ENCODE results near the gene ASPRV1. TPM values are rescaled to one million over a fixed set of nuclear protein-coding genes. Genes with fewer than 3 reads are reported as not detected.
"Not testable (repeated sequence)": the region's sequence is repeated elsewhere in the genome, so short reads cannot be mapped to it uniquely, and the experiment has no call there.

Gene ASPRV1
- total RNA-seq, 1 donor from 2014 or later: 0.26 TPM

GRCh38 chr2:70006447-70006784 lies 45.0 kb upstream of the ASPRV1 start:
- Histone ChIP-seq H3K4me3 (ENCODE audit: low read depth, low read length) (no peak overlapping the region), H3K36me3 (ENCODE audit: control insufficient read depth, insufficient read depth, low read length) (no peaks in the 10 kb centered on the region), H3K27me3 (ENCODE audit: control insufficient read depth, insufficient read depth, low read length) (no peaks in the 10 kb centered on the region)
- FAIRE-seq: no peak
- no peak for TF ChIP-seq CTCF (IDR thresholded peaks at IDR 0.05; ENCODE audit: insufficient read depth, low read length, severe bottlenecking)
- DNase-seq (ENCODE audit: low read depth): no peak

- FAIRE-seq: no peak
Observed at GRCh38 chr2:70005752-70006446, 44.5 kb upstream of the ASPRV1 start.

GRCh38 chr2:70005216-70005615 lies 43.8 kb upstream of the ASPRV1 start:
- DNase-seq (ENCODE audit: low read depth): no peak

More at GRCh38 chr2:70005752-70006446, 44.5 kb upstream of the ASPRV1 start:
- TF ChIP-seq CTCF (IDR thresholded peaks at IDR 0.05; ENCODE audit: insufficient read depth, low read length, severe bottlenecking): no peak
- no peak for DNase-seq (ENCODE audit: low read depth)
- Histone ChIP-seq H3K36me3 (ENCODE audit: control insufficient read depth, insufficient read depth, low read length) (no peaks in the 10 kb centered on the region), H3K4me3 (ENCODE audit: low read depth, low read length) (no peak overlapping the region), H3K27me3 (ENCODE audit: control insufficient read depth, insufficient read depth, low read length) (no peaks in the 10 kb centered on the region)

GRCh38 chr2:70003093-70003830 lies 41.8 kb upstream of the ASPRV1 start:
- DNase-seq (ENCODE audit: low read depth) (no peak), FAIRE-seq (no peak)
- no peak for TF ChIP-seq CTCF (IDR thresholded peaks at IDR 0.05; ENCODE audit: insufficient read depth, low read length, severe bottlenecking)
- Histone ChIP-seq H3K36me3 (ENCODE audit: control insufficient read depth, insufficient read depth, low read length) (no peaks in the 10 kb centered on the region), H3K27me3 (ENCODE audit: control insufficient read depth, insufficient read depth, low read length) (no peaks in the 10 kb centered on the region), H3K4me3 (ENCODE audit: low read depth, low read length) (no peak overlapping the region)

More at GRCh38 chr2:70005216-70005615, 43.8 kb upstream of the ASPRV1 start:
- no peak for TF ChIP-seq CTCF (IDR thresholded peaks at IDR 0.05; ENCODE audit: insufficient read depth, low read length, severe bottlenecking)
- Histone ChIP-seq H3K36me3 (ENCODE audit: control insufficient read depth, insufficient read depth, low read length) (no peaks in the 10 kb centered on the region), H3K27me3 (ENCODE audit: control insufficient read depth, insufficient read depth, low read length) (no peaks in the 10 kb centered on the region), H3K4me3 (ENCODE audit: low read depth, low read length) (no peak overlapping the region)
- FAIRE-seq: no peak

GRCh38 chr2:70002241-70002899 lies 40.9 kb upstream of the ASPRV1 start:
- no peak for DNase-seq (ENCODE audit: low read depth)
- no peak for FAIRE-seq
- Histone ChIP-seq H3K27me3 (ENCODE audit: control insufficient read depth, insufficient read depth, low read length) (no peaks in the 10 kb centered on the region), H3K4me3 (ENCODE audit: low read depth, low read length) (no peak overlapping the region), H3K36me3 (ENCODE audit: control insufficient read depth, insufficient read depth, low read length) (no peaks in the 10 kb centered on the region)
- TF ChIP-seq CTCF (IDR thresholded peaks at IDR 0.05; ENCODE audit: insufficient read depth, low read length, severe bottlenecking): no peak

- not testable (repeated sequence) for H3K36me3 ChIP-seq (ENCODE audit: control insufficient read depth, insufficient read depth, low read length); DNase-seq (ENCODE audit: low read depth); H3K4me3 ChIP-seq (ENCODE audit: low read depth, low read length); H3K27me3 ChIP-seq (ENCODE audit: control insufficient read depth, insufficient read depth, low read length); FAIRE-seq
Observed at GRCh38 chr2:70000529-70000928, 39.1 kb upstream of the ASPRV1 start.

All from bronchial epithelial cell (primary cell).